Cardiac fibroblast (primary cell): ENCODE measurements around the gene CST7.

Experiments
- DNase-seq, 2 donors: peaks; one replicate each; pipeline versions ENCODE4 v3.0.0 to v3.0.0-alpha.2; 2010; ENCODE audit warnings: low read depth in 2 of 2
- H3K4me3 ChIP-seq, 2 donors: replicated peaks in 1 of 2; 1 replicate in 1 of 2; 2 replicates in 1 of 2; pipeline ENCODE4 v1.5.1; 2011; ENCODE audit warnings: low read depth in 2 of 2, low read length in 2 of 2, mild to moderate bottlenecking in 2 of 2, moderate library complexity in 1 of 2
- TF ChIP-seq, protein P1 (sequence below): IDR thresholded peaks from one replicate; pipeline ENCODE4 v1.5.1; 2011; ENCODE audit warnings: low read depth, mild to moderate bottlenecking, low read length, inconsistent platforms

CST7 gene

DNA sequence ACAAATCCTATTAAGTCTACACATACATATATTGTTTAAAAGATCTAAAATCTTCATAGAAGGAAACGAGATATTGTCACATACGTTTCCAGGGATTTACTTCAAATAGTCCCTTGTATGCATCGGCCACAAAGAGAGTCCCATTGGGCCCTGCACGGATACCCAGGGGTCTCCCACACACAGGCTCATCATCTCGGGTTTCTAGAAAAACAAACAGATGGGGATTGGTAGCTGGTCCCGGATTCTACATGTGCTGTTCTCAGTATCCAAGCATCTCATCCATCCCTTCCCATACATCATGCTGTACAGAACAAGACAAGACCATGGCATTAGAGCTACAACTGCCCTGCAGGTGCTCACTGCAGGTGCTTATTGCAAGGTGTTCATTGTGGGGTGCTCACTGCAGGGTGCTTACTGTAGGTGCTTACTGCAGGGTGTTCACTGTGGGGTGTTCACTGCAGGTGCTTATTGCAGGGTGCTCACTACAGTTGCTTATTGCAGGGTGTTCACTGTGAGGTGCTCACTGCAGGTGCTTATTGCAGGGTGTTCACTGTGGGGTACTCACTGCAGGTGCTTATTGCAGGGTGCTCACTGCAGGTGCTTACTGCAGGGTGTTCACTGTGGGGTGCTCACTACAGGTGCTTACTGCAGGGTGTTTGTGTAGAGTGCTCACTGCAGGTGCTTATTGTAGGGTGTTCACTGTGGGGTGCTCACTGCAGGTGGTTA, 22.5 kb downstream of the CST7 start:
- H3K4me3 ChIP-seq = no peak overlapping the region
- DNase-seq = no peak
- TF ChIP-seq, protein P1, sequence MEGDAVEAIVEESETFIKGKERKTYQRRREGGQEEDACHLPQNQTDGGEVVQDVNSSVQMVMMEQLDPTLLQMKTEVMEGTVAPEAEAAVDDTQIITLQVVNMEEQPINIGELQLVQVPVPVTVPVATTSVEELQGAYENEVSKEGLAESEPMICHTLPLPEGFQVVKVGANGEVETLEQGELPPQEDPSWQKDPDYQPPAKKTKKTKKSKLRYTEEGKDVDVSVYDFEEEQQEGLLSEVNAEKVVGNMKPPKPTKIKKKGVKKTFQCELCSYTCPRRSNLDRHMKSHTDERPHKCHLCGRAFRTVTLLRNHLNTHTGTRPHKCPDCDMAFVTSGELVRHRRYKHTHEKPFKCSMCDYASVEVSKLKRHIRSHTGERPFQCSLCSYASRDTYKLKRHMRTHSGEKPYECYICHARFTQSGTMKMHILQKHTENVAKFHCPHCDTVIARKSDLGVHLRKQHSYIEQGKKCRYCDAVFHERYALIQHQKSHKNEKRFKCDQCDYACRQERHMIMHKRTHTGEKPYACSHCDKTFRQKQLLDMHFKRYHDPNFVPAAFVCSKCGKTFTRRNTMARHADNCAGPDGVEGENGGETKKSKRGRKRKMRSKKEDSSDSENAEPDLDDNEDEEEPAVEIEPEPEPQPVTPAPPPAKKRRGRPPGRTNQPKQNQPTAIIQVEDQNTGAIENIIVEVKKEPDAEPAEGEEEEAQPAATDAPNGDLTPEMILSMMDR = no peak

DNA sequence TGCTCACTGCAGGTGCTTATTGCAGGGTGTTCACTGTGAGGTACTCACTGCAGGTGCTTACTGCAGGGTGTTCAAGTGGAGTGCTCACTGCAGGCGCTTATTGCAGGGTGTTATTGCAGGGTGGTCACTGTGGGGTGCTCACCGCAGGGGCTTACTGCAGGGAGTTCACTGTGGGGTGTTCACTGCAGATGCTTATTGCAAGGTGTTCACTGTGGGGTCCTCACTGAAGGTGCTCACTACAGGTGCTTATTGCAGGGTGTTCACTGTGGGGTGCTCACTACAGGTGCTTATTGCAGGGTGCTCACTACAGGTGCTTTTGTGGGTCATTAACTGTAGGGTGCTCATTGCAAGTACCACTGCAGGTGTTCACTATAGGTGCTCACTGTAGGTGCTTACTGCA, 23.3 kb downstream of the CST7 start:
- no peak overlapping the region for H3K4me3 ChIP-seq
- TF ChIP-seq, protein P1 = no peak
- DNase-seq = no peak

DNA sequence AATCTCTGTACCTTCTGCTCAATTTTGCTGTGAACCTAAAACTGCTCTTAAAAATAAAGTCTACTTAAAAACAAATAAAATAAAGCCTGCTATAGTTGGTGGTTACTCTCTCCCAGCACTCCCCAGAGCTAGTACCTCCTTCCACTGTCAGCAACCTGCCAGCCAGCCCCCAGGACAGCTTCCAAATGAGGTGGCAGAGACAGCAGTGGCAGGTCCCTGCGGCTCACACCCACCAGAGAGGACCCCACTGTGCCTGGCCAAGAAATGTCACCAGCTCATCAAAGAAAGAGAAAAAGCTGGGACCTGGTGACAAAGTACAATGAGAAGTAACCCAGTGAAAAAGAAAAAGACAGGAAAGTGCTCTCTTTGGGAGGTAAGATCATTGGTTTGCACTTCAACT, 28.3 kb downstream of the CST7 start:
- TF ChIP-seq, protein P1 = no peak
- DNase-seq = no peak
- H3K4me3 ChIP-seq = no peak overlapping the region

DNA sequence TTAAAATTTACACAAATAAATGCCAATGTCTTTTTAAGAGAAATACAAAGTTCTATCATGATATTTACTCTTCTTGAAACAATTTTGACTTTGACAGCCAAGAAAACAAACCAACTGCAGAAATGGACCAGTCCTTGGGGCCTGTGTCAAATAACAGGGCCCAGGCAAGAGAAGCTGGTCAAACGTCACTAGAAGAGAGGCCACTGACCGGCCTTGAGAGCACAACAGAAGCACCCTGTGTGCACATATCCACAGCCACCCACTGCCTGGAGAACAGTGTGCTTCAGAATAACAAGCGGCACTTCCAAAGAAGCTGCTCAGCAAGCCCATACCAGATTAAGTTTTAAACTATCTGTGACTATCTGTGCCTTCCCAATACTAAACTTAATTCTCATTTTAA, 28.7 kb downstream of the CST7 start:
- no peak overlapping the region for H3K4me3 ChIP-seq
- no peak for DNase-seq
- TF ChIP-seq, protein P1 = no peak

DNA sequence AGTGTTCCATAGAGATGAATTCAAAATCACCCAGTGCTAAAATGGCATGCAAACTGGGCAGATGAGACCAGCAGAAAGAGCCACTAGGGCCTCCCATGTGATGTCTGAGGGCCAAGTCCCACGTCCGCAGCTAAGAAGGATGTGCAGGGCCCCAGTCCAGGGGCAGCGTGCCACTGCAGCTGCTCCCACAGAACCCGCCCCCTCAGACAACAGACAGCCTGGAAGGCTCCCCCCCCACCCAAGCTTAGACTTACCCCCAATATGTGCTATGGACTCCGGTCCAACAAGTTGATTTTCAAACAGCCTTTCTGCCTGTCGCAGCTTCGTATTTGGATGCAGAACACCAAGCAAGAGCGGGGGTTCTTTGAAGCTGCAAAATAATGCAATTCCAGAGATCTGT, 29.4 kb downstream of the CST7 start:
- no peak overlapping the region for H3K4me3 ChIP-seq
- TF ChIP-seq, protein P1 = no peak
- no peak for DNase-seq

DNA sequence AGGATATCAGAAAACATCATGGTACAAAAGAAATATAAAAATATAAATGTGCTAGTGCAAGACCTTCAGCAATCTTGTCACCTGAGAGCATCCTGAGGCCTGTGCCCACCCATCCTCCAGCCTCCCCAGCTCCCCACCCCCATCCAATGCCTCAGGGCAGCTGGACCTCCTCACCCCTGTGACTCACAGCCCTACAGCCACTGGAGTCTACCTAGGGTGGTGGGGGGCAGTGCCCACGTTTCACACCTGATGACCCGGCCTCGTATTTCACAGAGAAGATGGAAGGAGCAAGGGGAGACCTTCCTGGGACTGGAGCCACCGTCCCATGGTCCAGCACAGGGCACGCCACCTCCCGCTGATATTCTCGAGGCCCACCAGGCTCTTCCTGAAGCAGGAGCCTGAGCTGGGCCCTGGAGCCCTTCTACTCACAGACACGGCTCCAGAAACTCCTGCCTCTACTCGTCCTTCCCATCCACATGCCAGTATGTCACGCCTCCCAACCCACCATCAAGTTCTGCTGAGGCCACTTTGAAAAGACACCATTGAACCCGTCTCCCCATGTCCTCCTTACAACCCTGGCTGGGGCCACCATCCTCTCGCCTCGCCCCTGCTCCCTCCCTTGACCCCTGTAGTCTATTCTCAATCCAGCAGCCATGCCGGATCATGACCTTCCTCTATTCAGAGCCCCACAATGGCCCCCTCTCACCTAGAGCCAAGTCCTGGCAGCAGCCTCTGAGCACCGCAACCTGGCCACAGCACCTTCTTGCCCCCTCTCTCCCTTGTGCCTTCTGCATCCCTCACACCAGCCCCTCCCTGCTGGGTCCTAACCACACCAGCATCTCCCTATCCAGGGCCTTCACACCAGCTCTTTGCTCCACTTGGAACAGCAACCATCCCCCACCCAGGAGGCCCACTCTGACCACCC, 30.2 kb downstream of the CST7 start:
- no peak overlapping the region for H3K4me3 ChIP-seq
- DNase-seq = no peak
- TF ChIP-seq, protein P1 = no peak
